GM18517 (cell line): ENCODE measurements around the gene LRIG1.

ENCODE experiments used
- ATAC-seq: cut with Tn5 transposase; IDR thresholded peaks from one replicate; pipeline ENCODE4 v1.9.1; 2021; ENCODE audit warnings: mild to moderate bottlenecking, moderate library complexity; ENCODE audit not compliant: unreplicated experiment

The LRIG1 gene

DNA sequence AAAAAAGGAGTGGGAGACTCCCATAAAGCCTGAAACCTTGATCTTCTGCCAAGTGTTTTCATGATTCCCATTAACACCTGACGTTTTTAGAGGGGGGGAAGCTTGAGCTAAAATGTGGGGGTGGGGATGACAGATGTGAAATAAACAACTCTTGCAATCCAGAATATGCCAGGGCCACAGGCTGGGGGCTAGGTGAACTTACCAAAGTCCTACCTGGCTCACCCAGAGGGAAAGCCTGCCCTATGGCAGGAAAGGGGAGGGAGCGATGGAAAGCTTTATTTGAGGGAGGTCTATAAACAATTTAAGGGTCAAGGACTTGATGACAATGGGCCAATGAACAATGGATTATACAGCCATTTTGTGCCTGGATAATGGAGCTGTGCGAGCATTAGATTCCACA is 108.3 kb downstream of the LRIG1 start:
- no peak for ATAC-seq

DNA sequence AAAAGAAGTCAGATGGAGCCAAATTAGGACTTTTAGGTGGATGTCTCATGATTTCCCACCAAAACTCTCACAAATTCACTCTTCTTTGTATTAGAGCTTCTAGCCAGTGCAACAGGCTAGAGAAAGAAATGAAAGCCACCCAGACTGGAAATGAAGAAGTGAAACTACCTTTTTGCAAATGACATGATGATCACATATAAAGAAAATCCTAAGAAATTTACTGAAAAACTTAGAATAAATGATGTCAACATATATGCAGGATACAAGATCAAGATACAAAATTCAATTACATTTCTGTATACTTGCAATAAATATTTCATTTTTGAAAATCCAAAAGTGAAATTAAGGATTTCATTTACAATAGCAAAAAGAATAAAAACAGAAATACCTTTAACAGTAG is 110.8 kb downstream of the LRIG1 start:
- peak; percentile 36 for ATAC-seq

DNA sequence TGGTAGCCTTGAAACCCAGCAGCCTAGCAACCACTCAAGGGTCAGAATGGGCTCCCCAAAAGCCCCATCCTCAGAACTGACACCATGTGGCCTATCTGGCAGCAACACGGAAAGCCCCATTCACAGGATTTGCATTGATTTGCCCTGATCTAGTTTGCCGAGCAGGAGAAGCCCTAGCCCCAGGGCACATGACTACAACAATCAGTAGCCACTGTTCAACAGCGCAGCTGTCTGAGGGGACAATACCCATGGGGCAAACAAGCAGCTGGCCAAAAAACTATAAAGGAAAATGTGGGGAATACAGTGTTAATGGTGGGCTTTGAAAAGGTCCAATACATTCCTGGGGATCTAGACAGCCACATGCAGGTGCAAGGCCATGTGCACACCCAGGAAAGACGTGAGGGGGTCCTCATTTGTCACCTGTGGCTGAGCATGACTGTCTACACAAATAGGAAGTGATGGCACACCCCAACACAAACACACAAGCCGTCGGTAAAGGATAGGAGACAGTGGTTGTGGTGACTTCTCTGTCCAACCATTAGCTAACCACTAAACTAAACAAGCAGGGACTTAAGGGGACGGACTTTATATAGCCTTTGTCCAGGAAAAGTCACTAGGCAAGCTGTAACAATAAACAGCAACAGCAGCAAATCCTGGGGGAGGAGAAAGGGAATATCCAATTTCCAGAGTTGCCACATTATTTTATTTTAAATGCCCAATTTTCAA is 113.7 kb downstream of the LRIG1 start:
- peak; percentile 45 for ATAC-seq

DNA sequence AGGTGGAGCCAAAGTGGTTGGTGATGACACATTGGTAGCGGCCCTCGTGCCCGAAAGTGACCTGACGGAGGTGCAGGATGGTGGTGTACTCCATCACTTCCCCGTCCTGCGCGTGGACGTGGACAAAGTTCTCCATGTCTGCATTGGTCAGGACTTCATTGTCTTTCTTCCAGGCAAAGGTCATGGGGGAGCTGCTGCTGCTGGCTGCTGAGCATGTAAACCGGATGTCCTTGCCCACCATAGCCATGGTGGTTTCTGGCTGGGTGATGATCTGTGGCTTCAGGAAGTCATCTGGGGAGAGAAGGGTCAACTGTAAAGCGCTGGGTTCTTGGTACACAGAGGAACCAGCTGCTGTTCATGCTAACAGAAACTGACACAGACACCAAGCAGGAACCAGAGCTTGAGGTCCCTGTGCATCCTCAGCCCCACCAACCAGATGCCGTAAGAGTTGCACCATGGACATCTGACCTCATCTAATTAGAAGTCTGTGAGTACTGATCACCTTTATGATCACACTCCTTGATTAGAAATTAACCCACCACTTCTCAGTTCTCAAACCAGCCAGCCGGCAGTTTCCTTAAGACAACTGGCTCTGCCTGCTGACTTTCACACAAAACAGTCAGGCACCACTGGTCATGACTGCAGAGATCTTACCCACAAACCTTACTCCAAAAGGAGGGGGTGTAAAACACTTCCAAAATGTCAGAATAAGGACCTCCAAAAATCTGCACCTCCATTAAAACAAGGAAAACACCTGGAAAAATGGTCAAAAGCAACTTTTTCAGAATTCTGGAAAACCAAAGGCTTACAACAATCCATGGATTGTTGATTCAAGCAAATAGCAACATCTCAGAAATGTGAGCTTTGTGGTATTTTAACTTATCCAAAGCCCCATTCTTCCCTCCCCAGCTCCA is 114.6 kb downstream of the LRIG1 start:
- ATAC-seq, result peak; percentile 87

DNA sequence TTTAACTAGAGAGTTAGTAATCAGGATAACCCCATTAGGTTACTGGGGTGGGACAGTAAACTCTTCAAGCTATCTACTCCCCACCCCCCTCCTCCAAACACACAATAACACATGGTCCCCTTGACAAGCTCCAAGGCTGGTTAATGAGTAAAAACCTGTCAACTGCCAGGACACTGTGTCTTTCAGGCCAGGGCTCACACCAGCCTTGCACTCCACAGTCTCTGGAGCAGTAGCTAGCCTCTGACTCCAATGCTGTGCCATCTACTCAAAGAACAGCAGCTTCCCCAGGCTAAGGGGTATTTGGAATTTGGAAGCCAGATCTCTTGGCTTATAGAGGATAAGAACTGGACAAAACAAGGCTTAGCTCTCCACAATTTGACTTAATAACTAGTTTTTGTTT is 115.8 kb downstream of the LRIG1 start:
- no peak for ATAC-seq

DNA sequence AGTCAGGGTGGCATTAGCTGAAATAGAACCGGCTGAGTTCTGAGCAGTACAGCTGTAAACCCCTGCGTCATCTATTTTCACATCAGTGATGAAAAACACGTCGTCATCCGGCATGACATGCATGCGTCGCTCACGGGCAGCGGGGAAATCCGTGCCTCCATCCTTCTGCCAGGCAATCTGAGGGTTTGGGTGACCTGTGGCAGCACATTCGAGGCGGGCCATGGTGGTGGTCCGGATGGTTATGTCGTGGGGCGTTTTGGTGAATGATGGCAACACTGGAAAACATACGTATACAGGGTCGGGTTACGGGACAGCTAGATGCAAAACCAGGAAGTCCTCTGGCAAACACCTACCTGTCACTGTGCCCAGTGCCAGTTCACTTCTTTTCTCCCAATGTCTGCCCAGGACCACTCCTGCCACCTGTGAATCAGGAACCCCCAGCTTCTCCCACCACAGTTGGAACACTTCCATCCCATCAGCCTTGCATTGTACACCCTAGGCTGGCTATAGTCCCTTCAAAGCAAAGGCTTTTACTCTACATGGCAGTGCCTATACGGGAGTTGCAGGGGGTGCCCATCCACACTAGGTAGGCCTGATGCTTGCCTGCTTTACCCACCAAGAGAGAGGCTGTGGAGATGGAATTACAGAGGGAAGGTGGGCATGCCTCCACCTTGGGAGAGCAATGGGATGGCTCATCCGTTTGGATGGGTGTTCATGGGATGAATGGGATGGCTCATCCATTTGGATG is 116.7 kb downstream of the LRIG1 start:
- no peak for ATAC-seq

DNA sequence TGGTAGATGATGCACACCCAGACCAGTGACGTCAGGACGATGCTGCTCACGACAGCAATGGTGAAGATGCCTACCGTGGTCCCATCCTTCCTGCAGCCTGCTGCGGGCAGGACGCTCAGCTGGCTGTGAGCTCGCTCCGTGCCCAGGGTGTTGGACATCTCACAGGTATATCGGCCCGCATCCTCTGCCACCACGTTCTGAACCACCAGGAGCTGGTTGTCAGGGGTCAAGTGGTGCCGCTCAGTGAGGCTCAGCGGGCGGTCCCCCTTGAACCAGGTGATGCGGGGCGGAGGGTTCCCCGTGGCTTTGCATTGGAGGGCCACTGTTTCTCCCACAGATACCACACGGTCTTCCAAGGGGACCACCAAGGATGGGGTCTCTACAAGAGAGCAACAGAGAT is 117.8 kb downstream of the LRIG1 start:
- no peak for ATAC-seq

DNA sequence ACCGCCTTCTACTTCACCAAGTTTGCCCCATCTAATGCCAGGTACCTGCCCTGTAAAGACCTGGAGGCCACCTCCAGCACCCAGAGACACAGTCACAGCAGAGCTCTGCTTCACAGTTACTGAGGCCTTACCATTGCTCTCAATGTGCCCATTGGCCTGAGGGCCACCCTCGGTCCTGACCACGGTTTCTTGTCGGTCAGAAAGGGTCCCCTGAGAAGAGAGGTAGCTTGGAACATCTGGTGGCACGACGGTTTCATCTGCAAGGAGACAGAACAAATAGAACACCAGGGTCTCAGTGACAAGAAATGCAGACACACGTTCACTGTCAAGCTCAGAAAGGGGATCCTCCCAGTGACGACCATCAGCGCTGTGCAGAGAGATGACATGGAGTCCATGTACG is 118.7 kb downstream of the LRIG1 start:
- ATAC-seq, result no peak

DNA sequence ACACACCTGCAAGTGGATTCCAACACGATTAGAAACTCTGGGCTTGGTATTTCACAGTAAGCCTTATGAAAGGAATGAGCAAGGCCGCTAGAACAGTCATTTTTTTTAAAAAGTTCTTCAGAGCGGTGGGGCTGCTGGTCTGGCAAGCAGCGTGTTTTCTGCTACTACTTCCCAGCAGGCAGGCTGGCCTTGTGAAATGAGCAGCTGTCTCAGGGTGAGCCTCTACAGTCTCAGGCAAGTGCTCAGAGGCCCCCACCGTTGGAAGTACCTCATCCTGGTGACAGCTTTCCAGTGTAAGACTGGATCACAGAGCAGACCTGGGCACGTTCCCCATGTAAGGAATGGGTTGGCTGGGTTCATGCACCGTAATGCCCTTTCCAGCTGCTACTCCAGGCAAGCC is 119.2 kb downstream of the LRIG1 start:
- ATAC-seq, result no peak

DNA sequence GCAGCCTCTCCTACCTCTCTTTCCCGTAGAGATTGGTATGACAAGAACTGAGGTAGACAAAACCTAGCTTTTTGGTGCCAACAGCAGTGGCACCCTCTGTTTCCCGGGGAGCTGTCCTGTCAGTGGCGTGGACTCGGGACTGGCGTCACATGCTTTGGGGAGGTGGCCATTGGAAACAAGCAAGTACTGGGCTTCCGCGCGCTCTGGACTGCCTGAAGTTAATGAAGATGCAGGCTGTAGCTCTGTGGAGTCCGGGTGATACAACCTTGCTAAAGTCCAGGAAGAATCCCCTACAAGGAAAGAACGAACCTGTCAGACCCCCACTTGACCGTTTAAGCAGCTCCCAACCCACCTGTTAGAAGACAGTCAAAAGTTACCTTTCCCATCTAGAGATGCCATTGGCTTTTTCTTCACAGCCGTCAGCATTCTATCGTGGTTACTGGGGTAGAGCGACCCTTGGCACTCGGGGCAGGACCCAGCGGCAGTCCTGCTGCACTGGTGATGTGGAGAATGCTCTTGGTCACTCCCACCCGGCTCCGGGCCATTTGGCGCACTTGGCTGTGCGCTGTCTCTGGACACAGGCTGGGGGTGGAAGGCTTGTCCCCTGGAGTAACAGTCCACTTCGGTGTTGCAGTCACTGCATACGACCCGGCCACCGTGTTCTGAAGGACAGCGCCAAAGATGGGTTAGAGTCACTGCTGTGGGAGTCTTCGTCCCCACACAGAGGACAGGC is 120.5 kb downstream of the LRIG1 start:
- ATAC-seq, result no peak

DNA sequence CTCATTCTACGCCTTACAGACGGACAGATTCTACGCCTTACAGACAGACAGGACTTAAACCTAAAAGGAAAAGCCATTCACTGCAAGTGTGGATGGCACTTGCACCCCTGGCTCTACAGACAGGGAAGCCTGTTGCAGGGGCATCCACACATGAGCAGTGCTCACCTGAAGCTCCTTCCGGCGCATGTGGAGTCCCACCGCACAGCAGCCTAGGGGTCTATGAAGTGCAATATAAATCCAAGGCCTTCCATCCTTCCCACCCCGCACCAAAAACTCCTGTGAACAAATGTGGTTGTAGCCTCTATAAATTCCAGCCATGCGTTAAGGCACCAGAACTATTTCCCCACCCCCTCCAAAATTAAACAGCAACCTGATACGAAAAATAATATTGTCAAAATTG is 121.3 kb downstream of the LRIG1 start:
- ATAC-seq, result no peak

DNA sequence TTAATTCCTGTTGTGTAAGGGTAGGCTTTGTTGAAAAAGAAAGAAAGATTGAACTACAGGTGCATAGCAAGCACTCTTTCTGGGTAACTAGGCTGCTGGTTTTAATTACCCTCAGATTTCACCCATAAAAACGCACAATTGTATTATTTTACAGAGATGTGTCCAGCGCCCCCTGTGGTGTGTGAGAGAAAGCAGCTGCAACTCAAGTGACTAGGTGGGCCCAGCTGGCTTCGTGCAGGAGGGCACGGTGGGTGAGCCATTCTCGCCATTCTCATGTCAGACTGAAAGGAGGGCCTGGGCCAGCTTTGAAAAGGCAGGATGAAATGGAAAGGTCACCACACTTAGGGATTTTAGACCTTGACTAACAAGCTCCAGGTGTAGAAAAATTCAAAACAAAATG is 122.6 kb downstream of the LRIG1 start:
- no peak for ATAC-seq

DNA sequence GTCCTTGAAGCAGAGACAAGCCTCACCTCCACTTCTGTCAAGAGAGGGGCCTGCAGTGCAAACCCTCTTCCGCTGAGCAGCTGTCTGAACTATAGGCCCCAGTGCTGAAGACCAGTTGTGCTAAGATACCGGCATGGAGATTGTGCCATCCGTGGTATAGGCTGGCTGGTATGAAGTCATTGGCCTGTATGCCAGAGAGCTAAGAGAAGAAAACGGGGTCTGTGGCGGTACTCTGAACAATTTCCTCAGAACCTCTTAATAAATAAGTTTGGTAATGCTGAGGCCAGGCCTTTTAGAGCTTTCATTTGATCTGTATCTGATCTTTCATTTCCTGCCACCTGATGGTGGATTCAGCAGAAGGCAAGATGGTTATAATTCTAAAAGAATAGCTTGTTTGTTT is 123.0 kb downstream of the LRIG1 start:
- no peak for ATAC-seq

DNA sequence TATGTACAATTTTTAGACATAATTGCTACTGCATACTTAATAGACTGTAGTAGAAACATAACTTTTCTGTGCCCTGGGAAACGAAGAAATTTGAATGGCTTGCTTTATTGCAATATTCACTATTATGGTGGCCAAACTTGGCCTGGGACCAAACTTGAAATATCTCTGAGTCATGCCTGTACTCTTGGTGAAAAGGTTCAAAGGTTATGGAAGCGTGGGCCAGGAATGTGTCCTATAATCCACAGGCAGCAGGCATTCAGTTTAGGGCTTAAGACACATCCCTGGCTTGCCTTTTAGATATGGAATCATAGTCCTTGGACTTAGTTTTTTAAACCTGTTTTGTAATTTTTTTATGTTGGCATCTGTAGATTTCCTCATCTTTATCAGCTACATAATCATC is 124.3 kb downstream of the LRIG1 start:
- ATAC-seq, result no peak

DNA sequence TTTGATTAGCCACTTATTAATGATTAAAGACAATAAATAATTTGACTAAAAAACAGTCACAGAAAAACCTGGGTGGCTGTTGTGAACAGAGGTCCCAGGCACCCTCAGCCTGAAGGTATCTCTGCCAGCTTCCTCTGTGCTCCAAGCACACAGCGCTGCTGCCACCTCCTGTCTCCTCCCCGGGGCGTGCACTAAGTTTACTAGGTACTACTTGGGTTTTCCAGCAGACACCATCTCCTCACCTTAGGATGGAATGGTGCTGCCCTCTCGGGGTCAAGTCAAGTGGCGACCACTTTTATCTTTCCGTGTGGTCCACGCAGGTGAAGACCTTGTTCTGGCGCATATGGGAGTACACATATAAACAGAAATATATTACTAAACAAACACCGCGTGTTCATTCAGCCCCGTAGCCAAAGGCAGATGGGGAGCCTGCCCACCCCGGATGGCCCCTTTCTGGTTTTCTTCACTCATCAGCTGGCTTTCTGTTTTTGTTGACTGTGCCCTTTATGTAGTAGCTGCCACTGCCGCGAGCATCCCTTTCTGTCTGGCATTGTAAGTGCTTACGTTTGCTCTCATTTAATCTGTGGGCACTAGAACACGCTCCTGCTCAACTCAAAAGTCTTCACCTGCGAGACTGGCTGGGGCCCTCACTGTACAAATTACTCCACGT is 128.0 kb downstream of the LRIG1 start:
- ATAC-seq, result no peak

DNA sequence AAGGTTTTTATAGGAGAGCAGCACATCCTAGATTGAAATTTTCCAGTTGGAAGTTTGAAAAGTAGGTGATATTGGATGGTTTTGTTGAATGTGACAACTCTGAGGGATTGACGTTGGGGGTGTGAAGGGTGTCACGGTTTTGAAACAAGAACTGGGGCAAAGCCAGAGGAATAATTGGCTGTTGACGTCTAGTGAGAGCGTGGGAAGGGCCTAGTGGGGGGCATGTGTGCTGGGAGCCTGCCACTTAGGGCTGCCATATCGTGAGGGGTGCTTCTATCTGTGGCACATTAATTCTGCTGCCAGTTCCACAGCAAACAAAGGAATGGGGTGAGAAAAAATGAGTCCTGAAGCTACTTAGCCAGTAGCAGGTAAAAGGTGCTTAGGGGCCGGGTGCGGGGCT is 129.4 kb downstream of the LRIG1 start:
- no peak for ATAC-seq

DNA sequence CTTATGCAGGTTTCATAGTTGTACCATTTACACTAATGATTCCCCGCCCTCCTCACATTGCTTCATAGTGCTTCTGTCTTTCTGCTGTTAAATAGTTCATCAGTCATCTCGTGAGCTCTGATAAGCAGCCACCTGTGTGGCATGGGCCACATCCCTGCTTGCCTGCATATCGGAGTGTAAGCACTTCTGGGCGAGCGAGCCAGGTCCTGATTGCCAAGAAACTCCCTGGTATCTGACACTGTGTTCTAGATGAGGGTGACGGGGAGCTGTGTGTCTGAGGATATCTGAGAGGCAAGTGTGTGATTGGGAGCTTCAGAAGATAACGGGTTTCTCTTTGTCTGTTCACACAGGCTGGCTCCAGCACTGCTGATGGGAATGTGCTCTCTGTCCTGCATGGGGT is 130.6 kb downstream of the LRIG1 start:
- ATAC-seq, result no peak

DNA sequence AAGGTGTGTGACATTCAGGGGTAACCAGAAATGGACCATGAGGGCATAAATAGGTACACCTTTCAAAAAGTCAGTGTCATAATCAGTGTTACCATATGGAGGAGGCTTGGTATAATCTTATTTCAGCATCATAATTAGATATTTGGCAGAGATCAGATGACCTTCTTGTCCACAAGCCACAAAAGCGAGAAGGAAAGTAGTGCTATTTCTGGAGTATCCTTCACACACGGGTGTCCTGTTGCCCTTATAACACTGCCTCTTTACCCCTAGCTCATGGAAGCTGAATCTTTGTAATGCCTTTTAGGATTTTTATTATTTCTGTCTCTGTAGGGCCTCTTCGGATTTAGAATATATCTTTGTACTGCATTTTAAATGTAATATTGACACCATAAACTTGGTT is 132.8 kb downstream of the LRIG1 start:
- ATAC-seq, result no peak

DNA sequence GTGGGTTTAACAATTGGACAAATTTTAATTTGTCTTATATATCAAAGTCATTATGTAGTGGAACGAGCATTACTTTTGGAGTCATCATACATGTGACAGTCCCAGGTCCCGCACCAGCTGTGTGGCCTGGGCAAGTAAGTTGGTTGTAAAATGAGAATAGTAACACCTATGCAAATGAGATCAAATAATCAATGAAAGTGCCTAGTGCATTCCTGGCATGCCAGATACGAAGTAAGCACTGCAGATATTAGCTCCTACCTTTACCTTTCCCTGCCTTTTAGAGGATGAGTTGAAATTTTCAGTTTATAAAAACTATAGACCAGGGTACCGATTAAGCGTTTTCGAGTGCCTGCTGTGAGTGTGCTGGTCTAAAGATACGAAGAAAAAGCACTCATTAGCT is 134.1 kb downstream of the LRIG1 start:
- ATAC-seq, result no peak

DNA sequence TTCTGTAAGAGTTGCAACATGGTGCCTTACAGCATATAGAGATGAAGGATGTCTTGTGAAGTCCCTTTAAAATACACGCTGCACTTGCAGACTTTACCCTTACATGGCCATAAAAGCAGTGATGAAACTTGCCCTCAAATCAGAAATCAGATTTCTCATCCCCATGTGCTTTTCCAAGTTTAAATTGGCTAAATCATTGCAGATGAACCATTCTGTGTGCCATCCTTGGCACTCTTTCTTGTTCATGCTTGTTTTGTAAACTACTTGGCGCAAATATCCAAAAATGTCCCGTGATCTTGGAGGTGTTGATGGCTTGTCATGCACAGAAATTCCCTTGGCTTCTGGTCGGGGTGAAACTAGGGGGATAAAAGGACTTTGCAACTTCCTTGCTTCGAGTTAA is 135.7 kb downstream of the LRIG1 start:
- ATAC-seq, result no peak
